OCI-LY7 (cell line): Measurements from ENCODE around the gene MIGA1. TPM values are rescaled to one million over a fixed set of nuclear protein-coding genes. Genes with fewer than 3 reads are reported as not detected.

Experiments
- Bru-seq: library from RNA; stranded (reverse); fragments of 400-500 nt; gene quantifications from one replicate; lab custom pipeline; 2021; lab: Mats Ljungman, UMichigan
- BruChase-seq, 2 experiments: library from RNA; stranded (reverse); fragments of 400-500 nt; gene quantifications; one replicate each; lab custom pipeline; 2021; lab: Mats Ljungman, UMichigan
- BruUV-seq: library from RNA; stranded (reverse); fragments of 400-500 nt; replicated peaks from 2 replicates; lab custom pipeline; 2021; lab: Mats Ljungman, UMichigan
- CTCF ChIA-PET: fragments of 300-600 bp; sonication (Branson Sonifier 250); formaldehyde crosslinking; loops from one replicate; lab custom pipeline; 2022; ENCODE audit warnings: antibody characterized with exemption; ENCODE audit not compliant: unreplicated experiment; lab: Charles Lee
- POLR2A ChIA-PET: fragments of 300-600 bp; sonication (Branson Sonifier 250); formaldehyde crosslinking; loops from one replicate; lab custom pipeline; 2022; ENCODE audit warnings: antibody characterized with exemption; lab: Charles Lee
- DNase-seq: peaks from one replicate; pipeline ENCODE4 v3.0.0-alpha.2; 2015; ENCODE audit warnings: low spot score
- H2AFZ ChIP-seq: fragments of 200-600 bp; sonication (generic), shearing (Covaris generic); 2 replicates; pipeline ENCODE4 v1.6.1; 2014; ENCODE audit warnings: mild to moderate bottlenecking, antibody characterized with exemption, low read length, moderate library complexity
- H3K27ac ChIP-seq: fragments of 200-600 bp; sonication (generic); 2 replicates; pipeline ENCODE4 v1.5.1; 2014; ENCODE audit warnings: mixed run types, low read depth, mild to moderate bottlenecking, moderate library complexity, low read length, inconsistent platforms; ENCODE audit not compliant: poor library complexity, severe bottlenecking
- H3K36me3 ChIP-seq: fragments of 200-600 bp; sonication (generic); 2 replicates; pipeline ENCODE4 v1.6.1; 2014; ENCODE audit warnings: mild to moderate bottlenecking, antibody characterized with exemption, low read length, moderate library complexity, mixed read lengths; ENCODE audit not compliant: insufficient read depth
- H3K4me1 ChIP-seq: fragments of 200-600 bp; sonication (generic); 2 replicates; pipeline ENCODE4 v1.5.1; 2014; ENCODE audit warnings: mild to moderate bottlenecking, low read length; ENCODE audit not compliant: insufficient read depth, poor library complexity, severe bottlenecking
- H3K4me2 ChIP-seq: fragments of 200-600 bp; sonication (generic); 2 replicates; pipeline ENCODE4 v1.6.1; 2014; ENCODE audit warnings: mild to moderate bottlenecking, low read length
- H3K4me3 ChIP-seq: fragments of 200-600 bp; sonication (generic); 2 replicates; pipeline ENCODE4 v1.5.1; 2014; ENCODE audit warnings: mild to moderate bottlenecking, low read depth, low read length; ENCODE audit not compliant: poor library complexity, severe bottlenecking
- H3K79me2 ChIP-seq: fragments of 200-600 bp; sonication (generic); 2 replicates; pipeline ENCODE4 v1.6.1; 2016; ENCODE audit warnings: low read depth, mild to moderate bottlenecking, low read length, moderate library complexity, mixed read lengths; ENCODE audit not compliant: insufficient read depth
- H3K9me2 ChIP-seq: fragments of 200-600 bp; sonication (generic); 2 replicates; pipeline ENCODE4 v1.6.1; 2016; ENCODE audit warnings: mild to moderate bottlenecking, low read length, mixed read lengths; ENCODE audit not compliant: insufficient read depth
- H3K9me3 ChIP-seq: fragments of 200-600 bp; sonication (generic); 2 replicates; pipeline ENCODE4 v1.6.1; 2014; ENCODE audit warnings: mild to moderate bottlenecking, mixed run types, low read length, mixed read lengths
- H4K20me1 ChIP-seq: fragments of 200-600 bp; sonication (generic); 2 replicates; pipeline ENCODE4 v1.6.1; 2014; ENCODE audit warnings: mild to moderate bottlenecking, antibody characterized with exemption, low read length, moderate library complexity, mixed read lengths; ENCODE audit not compliant: insufficient read depth
- EZH2phosphoT487 ChIP-seq: fragments of 200-600 bp; sonication (generic); IDR thresholded peaks from 2 replicates; pipeline ENCODE4 v1.6.1; 2018; ENCODE audit warnings: low read depth, borderline replicate concordance, mild to moderate bottlenecking, mixed run types, antibody characterized with exemption, low read length, moderate library complexity, mixed read lengths
- intact Hi-C: fragments of 100-400 bp; cut with micrococcal nuclease; formaldehyde crosslinking; loops from one replicate; pipeline ENCODE4 v1.10.0; 2022; ENCODE audit not compliant: unreplicated experiment
- long read RNA-seq: library from polyadenylated mRNA; stranded (forward); transcript quantifications from one replicate; pipeline ENCODE4 v2.0.0, GENCODE V29; 2022
- total RNA-seq, 2 experiments: library from RNA; depleted of rRNA in 1 of 2; stranded (reverse); fragments of >200 nt in 1 of 2; shearing (Covaris generic) in 1 of 2; gene quantifications; 2 replicates each; pipeline ENCODE4 v1.2.3, GENCODE V29; 2014 to 2022
- TF ChIP-seq, protein P1 (sequence below): fragments of 200-600 bp; sonication (generic); conservative IDR thresholded peaks from 2 replicates; pipeline ENCODE4 v1.5.1; 2014; ENCODE audit warnings: mild to moderate bottlenecking, antibody characterized with exemption, low read length, moderate library complexity, mixed read lengths

MIGA1 gene
- 3.7 and 5.1 TPM in 2 replicates for total RNA-seq (2014; rRNA removed; shearing (Covaris generic))
- total RNA-seq (2022), result 7.5 and 8.4 TPM in 2 replicates
- percentile 75 among the genes with signal in this experiment for Bru-seq, nascent RNA
- BruChase-seq, experiment 1, labeled RNA remaining after a 6-hour chase, result percentile 73 among the genes with signal in this experiment
- BruChase-seq, experiment 2, labeled RNA remaining after a 2-hour chase, result percentile 71 among the genes with signal in this experiment
- long read RNA-seq, partial matches to known transcripts, result 0 of 6 reads
- long read RNA-seq, other reads (novel, unspliced or antisense), result 6 of 6 reads

DNA sequence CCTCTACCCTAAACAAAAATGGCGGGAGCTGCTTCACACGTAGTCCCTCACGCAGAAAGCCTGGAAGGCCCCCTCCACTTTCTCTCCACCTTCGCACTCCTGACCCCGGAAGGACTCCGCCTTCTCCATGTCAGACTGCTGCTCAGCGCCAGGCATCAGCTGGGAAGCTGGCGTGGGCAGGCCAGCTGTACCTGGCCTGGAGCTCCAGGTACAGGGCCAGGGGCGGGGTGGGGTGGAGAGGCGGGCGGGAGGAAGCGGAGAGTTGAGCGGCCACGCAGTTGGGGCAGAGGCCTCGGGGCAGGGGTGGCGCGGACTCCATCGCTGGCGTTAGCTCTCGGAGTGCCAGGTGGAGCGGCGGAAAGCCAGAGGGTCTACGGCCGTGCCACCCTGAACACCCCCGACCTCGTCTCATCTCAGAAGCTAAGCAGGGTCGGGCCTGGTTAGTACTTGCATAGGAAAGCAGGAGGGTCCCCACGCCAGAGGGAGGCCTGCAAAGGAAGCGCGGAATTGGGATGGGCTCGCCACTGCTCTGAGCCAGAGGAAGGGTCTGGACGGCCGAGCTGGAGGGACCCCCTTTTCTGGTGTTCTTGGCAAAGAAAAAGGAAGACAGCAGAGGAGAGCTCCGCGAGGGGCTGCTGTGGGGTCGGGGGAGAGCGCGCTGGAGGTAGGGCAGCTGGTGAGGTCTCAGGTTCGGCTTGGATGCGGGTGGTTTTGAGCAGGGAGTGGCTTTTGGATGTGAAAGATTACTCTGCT lies at the start of gene MIGA1:
MIGA1 (plus strand) TSS at position 121 of the 753 bp plus-strand sequence. CDS start 3,604 bp downstream, outside the sequence.
- H3K27ac ChIP-seq, result peak within 1 kb of the TSS; percentile 21
- no peaks in the 10 kb centered on the region for H4K20me1 ChIP-seq
- peaks cover 24% of the 10 kb centered on the region for H3K4me1 ChIP-seq
- ChIA-PET POLR2A (interaction anchor here (0.6 to 1.8 kb wide), 12 partner anchors 9 to 1449 kb away, joined by 3 to 16 read pairs (median 4); partner anchors contain the start of gene DNAJB4), CTCF (interaction anchor here (0.6 to 1.5 kb wide), 3 partner anchors 9 to 80 kb away, joined by 5 to 14 read pairs (median 5); no protein-coding TSS in a partner anchor)
- H3K4me2 ChIP-seq, result peak within 1 kb of the TSS; percentile 95
- TF ChIP-seq, protein P1, sequence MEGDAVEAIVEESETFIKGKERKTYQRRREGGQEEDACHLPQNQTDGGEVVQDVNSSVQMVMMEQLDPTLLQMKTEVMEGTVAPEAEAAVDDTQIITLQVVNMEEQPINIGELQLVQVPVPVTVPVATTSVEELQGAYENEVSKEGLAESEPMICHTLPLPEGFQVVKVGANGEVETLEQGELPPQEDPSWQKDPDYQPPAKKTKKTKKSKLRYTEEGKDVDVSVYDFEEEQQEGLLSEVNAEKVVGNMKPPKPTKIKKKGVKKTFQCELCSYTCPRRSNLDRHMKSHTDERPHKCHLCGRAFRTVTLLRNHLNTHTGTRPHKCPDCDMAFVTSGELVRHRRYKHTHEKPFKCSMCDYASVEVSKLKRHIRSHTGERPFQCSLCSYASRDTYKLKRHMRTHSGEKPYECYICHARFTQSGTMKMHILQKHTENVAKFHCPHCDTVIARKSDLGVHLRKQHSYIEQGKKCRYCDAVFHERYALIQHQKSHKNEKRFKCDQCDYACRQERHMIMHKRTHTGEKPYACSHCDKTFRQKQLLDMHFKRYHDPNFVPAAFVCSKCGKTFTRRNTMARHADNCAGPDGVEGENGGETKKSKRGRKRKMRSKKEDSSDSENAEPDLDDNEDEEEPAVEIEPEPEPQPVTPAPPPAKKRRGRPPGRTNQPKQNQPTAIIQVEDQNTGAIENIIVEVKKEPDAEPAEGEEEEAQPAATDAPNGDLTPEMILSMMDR, result no peak; the same call in 1 of the 2 replicates
- no peaks in the 10 kb centered on the region for H3K9me2 ChIP-seq
- intact Hi-C loops, result no loop called here
- H3K9me3 ChIP-seq, result no peaks in the 10 kb centered on the region
- H3K4me3 ChIP-seq, result peak within 1 kb of the TSS; percentile 96
- BruUV-seq, result no TSS peak
- peaks cover 16% of the 10 kb centered on the region for H3K36me3 ChIP-seq
- peak; percentile 90 for DNase-seq
- H3K79me2 ChIP-seq, result peaks cover 48% of the 10 kb centered on the region
- H2AFZ ChIP-seq, result peak within 1 kb of the TSS; percentile 100

DNA sequence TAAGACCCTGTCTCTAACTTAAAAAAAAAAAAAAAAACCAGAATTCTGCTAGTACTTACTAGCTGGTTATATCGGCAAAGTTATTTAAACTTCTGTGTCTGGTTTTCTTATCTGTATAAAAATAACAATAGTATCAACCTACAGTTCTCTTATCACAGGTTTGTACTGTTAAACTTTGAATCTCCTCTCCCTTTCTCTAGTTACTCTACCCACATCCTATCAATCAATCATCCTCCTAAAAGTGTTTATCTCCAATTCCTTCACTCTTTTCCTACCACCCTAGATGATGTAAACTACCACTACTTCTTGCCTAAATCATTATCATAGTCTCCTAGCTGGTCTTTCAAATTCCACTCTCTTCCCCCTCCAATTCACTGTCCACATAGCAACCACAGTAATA lies 47.4 kb upstream of the MIGA1 start:
- CTCF ChIA-PET, result no interaction called here

More for the DNA sequence above, 47.4 kb upstream of the MIGA1 start:
- BruUV-seq, result no TSS peak
- TF ChIP-seq EZH2phosphoT487, result no peak
- TF ChIP-seq, protein P1, result no peak
- H3K4me2 ChIP-seq, result no peak overlapping the region
- POLR2A ChIA-PET, result interaction anchor here (0.6 to 2.6 kb wide), 4 partner anchors 8 to 143 kb away, joined by 3 to 9 read pairs (median 4); no protein-coding TSS in a partner anchor
- DNase-seq, result no peak
- H3K27ac ChIP-seq, result no peak overlapping the region
- H3K9me3 ChIP-seq, result no peaks in the 10 kb centered on the region
- H3K9me2 ChIP-seq, result no peaks in the 10 kb centered on the region
- intact Hi-C loops, result loop anchor here (10.0 kb wide), 1 partner anchor 63 kb away; no protein-coding TSS in a partner anchor
- peaks cover 66% of the 10 kb centered on the region for H3K36me3 ChIP-seq
- H3K79me2 ChIP-seq, result no peaks in the 10 kb centered on the region
- no peak overlapping the region for H2AFZ ChIP-seq
- no peaks in the 10 kb centered on the region for H3K4me1 ChIP-seq
- no peaks in the 10 kb centered on the region for H4K20me1 ChIP-seq
- no peak overlapping the region for H3K4me3 ChIP-seq
